Calu3 (cell line): Measurements from ENCODE around the gene SYNM. TPM values are rescaled to one million over a fixed set of nuclear protein-coding genes. Genes with fewer than 3 reads are reported as not detected.
"Not testable (repeated sequence)": the region's sequence is repeated elsewhere in the genome, so short reads cannot be mapped to it uniquely, and the experiment has no call there.

ENCODE experiments used
- BruUV-seq: library from RNA; stranded (reverse); fragments of 400-500 nt; replicated peaks from 2 replicates; lab custom pipeline; 2021; lab: Mats Ljungman, UMichigan
- CTCF ChIA-PET: fragments of 300-600 bp; sonication (Branson Sonifier 250); formaldehyde crosslinking; loops from one replicate; lab custom pipeline; 2022; ENCODE audit warnings: antibody characterized with exemption; lab: Charles Lee
- DNase-seq: peaks from one replicate; pipeline ENCODE4 v3.0.0; 2022
- H3K27ac Mint-ChIP-seq: one replicate; pipeline ENCODE4 v1.8.0; 2022; ENCODE audit warnings: mixed read lengths; ENCODE audit not compliant: unreplicated experiment
- H3K27me3 Mint-ChIP-seq: one replicate; pipeline ENCODE4 v1.8.0; 2022; ENCODE audit warnings: mixed read lengths; ENCODE audit not compliant: unreplicated experiment
- H3K36me3 Mint-ChIP-seq: one replicate; pipeline ENCODE4 v1.8.0; 2022; ENCODE audit warnings: mild to moderate bottlenecking, moderate library complexity, mixed read lengths; ENCODE audit not compliant: insufficient read depth, unreplicated experiment
- H3K4me1 Mint-ChIP-seq: one replicate; pipeline ENCODE4 v1.8.0; 2022; ENCODE audit warnings: mild to moderate bottlenecking, low read depth, mixed read lengths; ENCODE audit not compliant: unreplicated experiment
- H3K4me3 Mint-ChIP-seq: one replicate; pipeline ENCODE4 v1.8.0; 2022; ENCODE audit warnings: mild to moderate bottlenecking, low read depth, moderate library complexity, mixed read lengths; ENCODE audit not compliant: unreplicated experiment
- H3K9me3 Mint-ChIP-seq: one replicate; pipeline ENCODE4 v1.8.0; 2022; ENCODE audit warnings: low read depth, mixed read lengths; ENCODE audit not compliant: unreplicated experiment
- intact Hi-C: fragments of 100-400 bp; cut with micrococcal nuclease; formaldehyde crosslinking; loops from one replicate; pipeline ENCODE4 v1.10.0; 2022; ENCODE audit not compliant: unreplicated experiment
- total RNA-seq: library from RNA; stranded (reverse); gene quantifications from 2 replicates; pipeline ENCODE4 v1.2.3, GENCODE V29; 2022
- TF ChIP-seq, protein P1 (sequence below): fragments of 200-600 bp; IDR thresholded peaks from one replicate; pipeline ENCODE4 v1.8.0; 2022; ENCODE audit warnings: antibody characterized with exemption; ENCODE audit not compliant: unreplicated experiment

Gene SYNM
- total RNA-seq, 1 experiment from 2014 or later = 7.8 TPM

DNA sequence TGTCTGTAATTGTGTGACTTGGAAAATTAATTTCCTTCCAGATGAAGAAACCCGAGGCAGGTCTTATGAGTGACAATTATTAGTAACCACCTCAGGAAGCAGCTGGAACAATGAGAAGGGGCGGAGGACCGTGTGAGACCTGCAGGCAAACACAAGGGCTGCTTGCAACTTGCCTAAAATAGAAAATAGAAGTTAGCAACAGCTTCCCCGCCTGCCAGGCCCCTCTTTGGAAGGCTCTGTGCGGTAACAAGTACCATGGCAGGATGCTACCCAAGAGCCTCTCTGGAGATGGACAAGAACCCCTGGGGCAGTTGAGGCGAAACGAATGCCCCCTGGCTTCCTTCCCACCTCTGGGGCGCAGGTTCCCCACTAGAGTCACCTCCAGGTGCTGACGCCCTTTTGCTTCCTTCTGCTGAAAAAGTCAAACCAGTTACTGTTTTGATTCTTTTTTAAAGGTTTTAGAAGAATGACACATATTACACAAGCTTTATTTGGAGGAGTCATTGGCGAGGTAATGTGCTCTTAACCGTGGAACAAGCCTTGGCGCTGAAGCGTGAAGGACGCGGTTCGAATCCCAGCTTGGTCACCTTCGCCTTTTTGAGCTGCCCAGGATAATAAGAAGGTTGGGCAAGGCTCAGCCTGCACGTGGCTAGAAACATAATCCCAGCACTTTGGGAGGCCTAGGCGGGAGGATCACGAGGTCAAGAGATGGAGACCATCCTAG, 47.0 kb upstream of the SYNM start:
- peaks cover 84% of the 10 kb centered on the region for H3K27me3 Mint-ChIP-seq
- H3K27ac Mint-ChIP-seq = no peak overlapping the region
- intact Hi-C loops = loop anchor here (5.0 kb wide), 1 partner anchor 616 kb away; no protein-coding TSS in a partner anchor
- CTCF ChIA-PET = interaction anchor here (0.6 to 1.3 kb wide), 6 partner anchors 8 to 539 kb away, joined by 3 read pairs; no protein-coding TSS in a partner anchor
- BruUV-seq = no TSS peak
- peak overlapping the region; percentile 59 for H3K4me3 Mint-ChIP-seq
- no peaks in the 10 kb centered on the region for H3K4me1 Mint-ChIP-seq
- H3K36me3 Mint-ChIP-seq = peaks cover 11% of the 10 kb centered on the region
- TF ChIP-seq, protein P1, sequence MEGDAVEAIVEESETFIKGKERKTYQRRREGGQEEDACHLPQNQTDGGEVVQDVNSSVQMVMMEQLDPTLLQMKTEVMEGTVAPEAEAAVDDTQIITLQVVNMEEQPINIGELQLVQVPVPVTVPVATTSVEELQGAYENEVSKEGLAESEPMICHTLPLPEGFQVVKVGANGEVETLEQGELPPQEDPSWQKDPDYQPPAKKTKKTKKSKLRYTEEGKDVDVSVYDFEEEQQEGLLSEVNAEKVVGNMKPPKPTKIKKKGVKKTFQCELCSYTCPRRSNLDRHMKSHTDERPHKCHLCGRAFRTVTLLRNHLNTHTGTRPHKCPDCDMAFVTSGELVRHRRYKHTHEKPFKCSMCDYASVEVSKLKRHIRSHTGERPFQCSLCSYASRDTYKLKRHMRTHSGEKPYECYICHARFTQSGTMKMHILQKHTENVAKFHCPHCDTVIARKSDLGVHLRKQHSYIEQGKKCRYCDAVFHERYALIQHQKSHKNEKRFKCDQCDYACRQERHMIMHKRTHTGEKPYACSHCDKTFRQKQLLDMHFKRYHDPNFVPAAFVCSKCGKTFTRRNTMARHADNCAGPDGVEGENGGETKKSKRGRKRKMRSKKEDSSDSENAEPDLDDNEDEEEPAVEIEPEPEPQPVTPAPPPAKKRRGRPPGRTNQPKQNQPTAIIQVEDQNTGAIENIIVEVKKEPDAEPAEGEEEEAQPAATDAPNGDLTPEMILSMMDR = no peak
- no peaks in the 10 kb centered on the region for H3K9me3 Mint-ChIP-seq
- no peak for DNase-seq

DNA sequence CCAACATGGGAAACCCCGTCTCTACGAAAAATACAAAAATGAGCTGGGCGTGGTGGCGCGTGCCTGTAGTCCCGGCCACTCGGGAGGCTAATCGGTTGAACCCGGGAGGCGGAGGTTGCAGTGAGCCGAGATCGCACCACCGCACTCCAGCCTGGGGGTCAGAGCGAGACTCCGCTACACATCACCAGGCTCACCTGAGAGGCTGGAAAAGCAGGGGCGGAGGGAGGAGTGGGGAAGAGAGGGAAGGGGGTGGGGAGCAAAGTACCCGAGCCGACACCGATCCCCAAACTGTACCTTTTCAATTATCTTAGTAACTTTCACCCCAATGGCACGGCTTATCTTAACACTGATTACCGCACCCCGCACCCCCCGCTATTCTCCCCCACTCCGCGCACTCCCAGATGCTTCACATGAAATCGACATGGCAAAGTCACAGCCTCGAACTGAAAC, 46.4 kb upstream of the SYNM start:
- peaks cover 11% of the 10 kb centered on the region for H3K36me3 Mint-ChIP-seq
- no peaks in the 10 kb centered on the region for H3K4me1 Mint-ChIP-seq
- H3K27ac Mint-ChIP-seq = no peak overlapping the region
- TF ChIP-seq, protein P1 = no peak
- H3K27me3 Mint-ChIP-seq = peaks cover 84% of the 10 kb centered on the region
- BruUV-seq = no TSS peak
- intact Hi-C loops = loop anchor here (5.0 kb wide), 1 partner anchor 616 kb away; no protein-coding TSS in a partner anchor
- H3K4me3 Mint-ChIP-seq = peak overlapping the region; percentile 59
- CTCF ChIA-PET = interaction anchor here (1.3 kb wide), 2 partner anchors 207 to 539 kb away, joined by 3 read pairs; no protein-coding TSS in a partner anchor
- DNase-seq = no peak
- H3K9me3 Mint-ChIP-seq = no peaks in the 10 kb centered on the region

DNA sequence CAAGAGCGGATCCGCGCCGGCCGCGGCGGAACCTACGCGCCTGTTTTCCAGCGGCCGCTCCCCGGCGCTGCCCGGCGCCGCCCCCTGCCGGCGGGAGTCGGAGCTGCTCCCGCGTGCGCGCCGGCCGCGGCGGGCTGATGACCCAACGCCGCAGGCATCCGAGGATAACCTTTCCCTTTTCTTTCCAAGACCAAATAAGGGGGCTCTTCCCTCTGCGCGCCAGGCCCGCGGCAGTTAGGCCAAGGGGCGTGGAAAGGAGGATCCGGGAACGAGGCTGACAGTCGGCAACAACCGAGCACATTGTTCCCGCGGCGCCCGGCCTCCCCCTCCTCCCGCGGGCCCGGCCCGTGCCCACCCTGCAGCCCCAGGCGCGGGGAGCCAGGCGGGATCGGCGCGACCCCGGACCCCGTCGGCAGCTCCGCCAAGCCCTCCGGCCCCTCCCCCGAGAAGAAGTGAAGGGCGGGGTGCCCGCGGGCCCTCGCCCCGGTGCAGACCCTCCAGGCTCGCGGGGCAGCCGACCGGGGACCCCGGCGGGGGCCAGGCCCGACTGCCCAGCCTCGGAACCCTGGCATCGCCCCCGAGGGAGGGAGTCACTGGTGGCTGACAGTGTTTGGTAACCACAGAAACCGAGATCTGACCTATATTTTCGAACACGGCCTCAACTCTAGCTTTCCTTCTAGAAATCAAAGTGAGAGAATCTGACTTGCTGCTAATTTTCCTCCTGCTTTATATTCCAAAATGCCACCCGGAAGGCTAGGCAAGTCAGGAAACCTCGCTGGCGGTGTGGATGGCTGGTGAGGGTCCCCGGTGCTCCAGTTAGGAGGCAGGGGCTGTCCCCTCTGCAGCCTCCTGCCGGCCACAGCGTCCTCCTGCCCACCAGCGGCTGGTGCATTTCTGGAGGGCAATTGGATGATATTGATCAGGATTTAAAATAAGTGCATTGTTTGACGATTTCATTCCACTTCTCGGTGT, 45.6 kb upstream of the SYNM start:
- Mint-ChIP-seq H3K9me3 (no peaks in the 10 kb centered on the region), H3K4me1 (no peaks in the 10 kb centered on the region), H3K4me3 (peak overlapping the region; percentile 59), H3K27ac (no peak overlapping the region), H3K27me3 (peaks cover 87% of the 10 kb centered on the region), H3K36me3 (peaks cover 11% of the 10 kb centered on the region)
- no TSS peak for BruUV-seq
- TF ChIP-seq, protein P1 = peak; percentile 89
- DNase-seq = peak; percentile 81
- intact Hi-C loops = loop anchor here (5.0 kb wide), 1 partner anchor 617 kb away; no protein-coding TSS in a partner anchor
- CTCF ChIA-PET = interaction anchor here (0.6 to 1.3 kb wide), 6 partner anchors 18 to 592 kb away, joined by 3 read pairs; no protein-coding TSS in a partner anchor

DNA sequence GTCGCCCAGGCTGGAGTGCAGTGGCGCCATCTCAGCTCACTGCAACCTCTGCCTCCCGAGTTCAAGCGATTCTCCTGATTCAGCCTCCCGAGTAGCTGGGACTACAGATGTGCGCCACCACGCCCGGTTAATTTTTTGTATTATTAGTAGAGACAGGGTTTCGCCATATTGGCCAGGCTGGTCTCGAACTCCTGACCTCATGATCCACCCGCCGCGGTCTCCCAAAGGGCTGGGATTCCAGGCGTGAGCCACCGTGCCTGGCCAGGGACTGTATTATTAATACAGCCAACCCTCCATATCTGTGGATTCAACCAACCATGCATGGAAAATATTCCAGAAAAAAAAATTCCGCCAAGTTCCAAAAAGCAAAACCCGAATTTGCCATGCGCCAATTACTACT, 44.7 kb upstream of the SYNM start:
- DNase-seq, H3K9me3 Mint-ChIP-seq, intact Hi-C loops, BruUV-seq, H3K4me3 Mint-ChIP-seq, H3K27ac Mint-ChIP-seq, CTCF ChIA-PET, H3K4me1 Mint-ChIP-seq: not testable (repeated sequence)
- Mint-ChIP-seq H3K36me3 (peaks cover 11% of the 10 kb centered on the region), H3K27me3 (peaks cover 89% of the 10 kb centered on the region)
